T follicular helper cell (primary cell): ENCODE measurements around the gene IMP4.

ENCODE experiments used
- DNase-seq: peaks from one replicate; pipeline ENCODE4 v3.0.0-alpha.2; 2020; ENCODE audit warnings: low read depth

Gene IMP4

DNA sequence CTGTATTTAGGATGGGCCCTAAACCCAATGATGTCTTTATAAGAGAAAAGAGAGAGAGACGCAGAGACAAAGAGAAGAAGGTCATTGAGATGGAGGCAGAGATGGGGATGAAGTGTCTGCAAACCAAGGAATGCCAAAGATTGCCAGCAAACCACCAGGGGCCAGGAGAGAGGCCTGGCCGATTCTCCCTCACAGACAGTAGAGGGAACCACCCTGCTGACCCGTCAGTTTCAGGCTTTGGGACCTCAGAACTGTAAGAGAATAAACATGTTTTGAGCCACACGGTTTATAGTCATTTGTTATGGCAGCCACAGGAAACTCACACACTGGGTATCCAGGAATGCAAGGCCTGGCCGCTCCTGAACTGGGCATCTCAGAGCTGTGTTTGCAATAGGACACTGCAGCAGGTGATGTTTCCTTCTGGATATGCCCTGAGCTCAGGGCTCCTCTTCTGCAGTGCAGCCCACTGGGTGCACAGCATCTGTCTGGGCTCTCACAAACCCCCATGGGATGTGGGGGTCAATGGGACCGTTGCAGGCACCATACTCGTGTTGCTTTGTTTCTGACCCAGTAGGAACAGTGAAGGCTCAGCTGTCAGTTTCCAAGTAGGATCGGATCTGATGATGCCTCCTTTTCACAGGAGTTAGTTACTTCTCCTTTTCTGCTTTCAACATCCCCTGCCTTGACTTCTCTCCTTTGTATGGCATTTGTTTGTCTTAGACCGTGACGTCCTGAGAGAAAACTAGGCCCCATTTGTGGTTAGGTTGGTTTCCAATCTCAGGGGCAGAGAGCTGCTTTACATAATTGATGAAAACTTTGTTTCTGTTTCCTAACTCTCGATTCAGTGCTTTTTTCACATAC lies 34.0 kb downstream of the IMP4 start:
- no peak for DNase-seq

DNA sequence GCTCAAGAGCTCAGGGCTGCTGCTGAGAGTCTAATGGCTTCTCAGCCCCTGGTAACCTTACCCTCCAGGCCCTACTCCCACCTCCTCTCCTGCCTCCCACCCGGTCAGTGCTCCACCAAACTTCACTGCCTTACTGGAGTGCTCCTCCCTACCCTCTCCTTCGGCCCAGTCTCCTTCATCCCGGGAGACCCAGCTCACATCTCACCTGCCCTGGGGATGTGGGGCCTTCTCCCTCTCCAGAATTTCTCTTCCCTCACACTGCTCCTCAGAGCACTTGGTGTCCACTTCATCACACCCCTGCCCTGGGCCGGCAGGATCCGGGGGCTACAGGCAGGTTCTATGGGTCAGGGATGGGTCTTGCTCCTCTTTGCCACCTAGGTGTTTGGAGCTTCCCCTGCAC lies 34.8 kb downstream of the IMP4 start:
- DNase-seq: no peak

GRCh38 chr2:130378206-130378897 lies 35.7 kb downstream of the IMP4 start:
- no peak for DNase-seq

GRCh38 chr2:130378898-130379214 lies 36.2 kb downstream of the IMP4 start:
- no peak for DNase-seq

DNA sequence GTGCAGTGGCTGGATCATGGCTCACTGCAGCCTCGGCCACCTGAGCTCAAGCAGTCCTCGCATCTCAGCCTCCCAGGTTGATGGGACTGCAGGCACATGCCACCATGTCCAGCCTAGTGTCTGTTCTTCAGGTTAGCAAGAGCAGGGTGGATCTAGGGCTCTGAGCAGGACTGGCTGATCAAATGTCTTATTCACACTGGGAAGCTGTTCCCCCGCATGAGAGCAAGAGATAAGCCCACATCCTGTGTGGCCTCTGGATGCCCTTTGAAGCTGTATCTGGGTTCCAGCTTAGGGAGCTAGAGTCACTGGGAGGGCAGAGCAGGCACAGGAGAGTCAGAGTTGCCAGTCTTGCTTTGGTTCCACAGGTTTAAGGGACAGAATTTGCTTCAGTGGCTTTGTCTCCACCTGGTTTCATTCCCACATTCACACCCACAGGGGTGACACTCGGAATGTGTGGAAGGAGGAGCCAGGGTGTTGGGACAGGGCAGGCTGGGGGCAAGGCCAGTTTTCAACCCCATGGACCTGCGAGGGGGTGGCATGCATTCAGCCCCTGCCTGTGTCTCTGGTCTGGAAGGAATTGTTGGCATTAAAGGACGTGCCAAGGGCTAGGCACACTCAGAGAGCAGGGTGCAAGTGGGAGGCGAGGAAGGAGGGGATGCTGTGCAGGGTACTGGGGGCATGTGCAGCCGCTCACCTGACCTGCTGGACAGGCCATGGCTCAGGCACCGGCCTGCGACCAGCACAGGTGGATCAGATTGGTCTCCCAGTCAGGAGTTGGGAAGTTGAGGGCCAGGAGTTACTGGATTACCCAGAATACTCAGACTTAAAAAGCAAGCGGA lies 37.6 kb downstream of the IMP4 start:
- DNase-seq: no peak

DNA sequence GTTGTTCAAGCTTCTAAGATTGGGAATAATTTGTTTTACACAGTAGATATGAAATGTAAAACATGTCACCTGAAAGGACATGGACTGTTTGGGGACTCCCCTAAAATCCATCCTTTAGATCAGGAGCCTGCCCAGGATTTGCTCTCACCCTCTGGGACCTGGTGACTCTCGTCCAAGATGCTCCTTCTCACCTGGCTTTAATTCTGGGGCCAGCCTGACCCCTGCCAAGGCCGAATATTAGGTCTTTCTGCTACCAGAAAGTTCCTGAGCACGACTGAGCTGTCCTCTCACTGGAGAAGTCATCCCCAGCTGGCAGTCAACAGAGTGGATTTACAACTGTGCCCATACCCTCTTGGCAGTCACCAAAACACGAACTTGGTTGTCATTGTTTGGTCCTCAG lies 38.4 kb downstream of the IMP4 start:
- no peak for DNase-seq

- DNase-seq: no peak
Observed at GRCh38 chr2:130381619-130382018, 38.9 kb downstream of the IMP4 start.

DNA sequence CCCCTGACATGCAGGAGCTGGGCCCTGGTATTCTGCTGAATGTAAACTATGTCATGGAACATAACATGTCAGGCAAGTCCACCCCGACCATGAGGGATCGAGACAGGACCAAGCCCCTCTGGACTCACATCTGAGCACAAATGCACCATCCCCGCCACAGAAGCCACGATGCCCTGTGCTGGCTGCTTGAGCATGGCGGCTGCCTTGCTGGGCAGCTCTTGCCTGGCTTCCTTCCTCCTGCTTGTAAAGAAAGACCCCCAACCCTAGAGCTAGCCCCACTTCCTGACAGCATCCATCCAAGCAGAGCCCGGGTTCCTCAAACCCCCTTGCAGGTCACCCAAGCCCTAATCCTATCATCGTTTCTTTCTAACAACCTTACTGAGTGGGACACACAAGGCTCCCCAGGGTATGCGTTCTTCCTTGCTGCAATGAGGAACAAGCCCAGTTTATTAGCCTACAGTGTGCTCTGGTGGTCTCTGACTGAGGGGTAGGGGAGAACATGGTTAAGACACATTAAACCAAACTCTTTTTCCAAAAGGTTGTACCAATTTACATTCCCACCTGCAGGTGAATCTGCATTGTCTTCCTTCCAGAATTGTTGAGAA lies 39.7 kb downstream of the IMP4 start:
- DNase-seq: no peak

- no peak for DNase-seq
Observed at GRCh38 chr2:130385709-130386108, 43.0 kb downstream of the IMP4 start.

DNA sequence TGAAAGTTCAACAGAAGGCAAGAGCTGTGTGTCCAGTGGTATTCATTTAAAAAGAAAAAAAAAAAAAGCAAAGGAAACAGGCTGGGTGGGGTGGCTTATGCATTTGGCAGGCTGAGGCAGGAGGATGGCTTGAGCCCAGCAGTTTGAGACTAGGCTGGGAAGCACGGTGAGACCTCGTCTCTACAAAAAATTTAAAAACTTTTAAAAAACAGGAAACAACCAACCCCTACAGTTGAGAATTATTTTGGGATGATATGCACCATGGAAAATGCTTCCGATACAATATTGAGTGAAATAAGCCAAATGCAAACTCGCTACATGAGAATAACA lies 44.3 kb downstream of the IMP4 start:
- DNase-seq: no peak

- no peak for DNase-seq
Observed at GRCh38 chr2:130387804-130388203, 45.1 kb downstream of the IMP4 start.

GRCh38 chr2:130388221-130388907 lies 45.7 kb downstream of the IMP4 start:
- no peak for DNase-seq

- DNase-seq: no peak
Observed at GRCh38 chr2:130389358-130389757, 46.7 kb downstream of the IMP4 start.

GRCh38 chr2:130389783-130390182 lies 47.1 kb downstream of the IMP4 start:
- no peak for DNase-seq

DNA sequence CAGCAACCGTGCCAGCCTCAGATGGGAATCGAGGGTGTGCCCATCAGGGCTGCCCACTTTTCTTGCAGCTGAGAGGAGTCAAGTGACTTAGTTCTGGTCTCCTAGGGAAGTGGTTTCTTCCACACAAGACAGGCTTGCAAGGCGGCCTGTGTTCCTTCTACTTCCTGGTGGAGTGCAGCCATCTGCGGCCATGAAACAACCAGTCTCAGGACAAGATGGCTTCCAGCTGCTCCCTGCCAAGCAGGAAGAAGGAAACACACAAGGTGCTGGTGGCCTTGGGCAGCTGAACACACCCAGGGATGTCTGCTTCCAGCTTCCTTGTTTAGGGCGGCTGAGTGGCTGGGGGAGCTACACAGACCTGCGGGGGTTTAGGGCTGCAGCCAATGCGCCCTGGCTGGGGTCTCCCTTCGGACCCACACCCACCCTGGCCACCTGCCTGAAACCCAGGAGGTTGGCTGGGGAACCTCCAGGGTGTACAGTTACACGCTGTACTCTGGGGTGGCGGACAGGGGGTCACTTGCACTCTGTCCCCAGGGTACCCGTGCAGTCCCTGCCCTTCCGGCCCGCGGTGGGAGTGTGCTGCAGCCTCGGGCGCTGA lies 47.9 kb downstream of the IMP4 start:
- DNase-seq: no peak

DNA sequence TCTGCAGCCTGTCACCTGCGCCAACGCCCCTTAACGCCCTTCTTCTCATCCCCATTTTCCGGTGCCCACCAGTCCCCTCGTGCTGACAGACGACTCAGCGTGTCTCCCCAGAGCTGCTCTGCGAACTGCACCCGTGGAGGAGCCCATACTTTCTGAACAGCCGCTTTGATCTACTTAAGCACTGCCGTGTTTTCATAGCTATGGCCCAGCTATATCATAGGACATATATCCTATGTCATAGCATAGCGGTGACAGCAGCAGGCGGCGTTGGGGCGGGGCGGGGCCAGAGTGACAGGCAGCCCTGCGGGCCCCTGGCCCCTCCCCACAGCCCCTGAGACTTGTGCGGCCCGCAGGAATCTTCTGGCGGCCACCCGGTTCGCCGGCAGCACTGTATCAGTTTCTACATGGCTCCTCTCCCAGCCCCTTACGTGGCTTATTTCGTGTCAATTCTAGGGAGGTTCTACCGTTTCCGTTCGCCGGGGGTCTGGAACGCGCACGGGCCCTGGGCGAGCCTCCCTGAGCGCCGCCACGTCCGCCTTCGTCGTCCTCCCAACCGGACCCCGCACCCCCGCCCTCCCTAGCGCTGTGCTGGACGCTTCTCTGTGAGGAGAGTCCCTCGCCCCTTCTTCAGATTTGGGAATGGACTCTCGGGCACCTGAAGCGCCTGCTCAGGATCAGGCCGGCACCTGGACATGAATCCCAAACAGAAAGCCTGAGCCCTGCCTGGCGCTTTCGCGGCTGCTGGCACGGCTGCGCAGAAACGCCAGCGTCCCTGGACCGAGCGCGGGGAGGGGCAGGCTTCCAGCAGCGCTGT lies 48.6 kb downstream of the IMP4 start:
- peak; percentile 46 for DNase-seq

- DNase-seq: no peak
Observed at GRCh38 chr2:130391872-130392670, 49.4 kb downstream of the IMP4 start.

GRCh38 chr2:130393318-130393910 lies 50.7 kb downstream of the IMP4 start:
- DNase-seq: no peak
